ENCODE results near the gene SLC6A3.

GRCh38 chr5:1421521-1422341 lies 23.5 kb downstream of the SLC6A3 start:
- TF ChIP-seq POLR2AphosphoS5 (IDR thresholded peaks at IDR 0.05; ENCODE audit: insufficient read depth, low read depth, low read length) = no peak
- no peak for TF ChIP-seq POLR2A (IDR thresholded peaks at IDR 0.05; ENCODE audit: low read depth, low read length)
- no peak for TF ChIP-seq CTCF (IDR thresholded peaks at IDR 0.05; ENCODE audit: extremely low read depth in 1 of 2, insufficient read depth in 1 of 2, low read depth in 1 of 2, low read length in 2 of 2)
